ENCODE results near the gene NUDT14.

DNA sequence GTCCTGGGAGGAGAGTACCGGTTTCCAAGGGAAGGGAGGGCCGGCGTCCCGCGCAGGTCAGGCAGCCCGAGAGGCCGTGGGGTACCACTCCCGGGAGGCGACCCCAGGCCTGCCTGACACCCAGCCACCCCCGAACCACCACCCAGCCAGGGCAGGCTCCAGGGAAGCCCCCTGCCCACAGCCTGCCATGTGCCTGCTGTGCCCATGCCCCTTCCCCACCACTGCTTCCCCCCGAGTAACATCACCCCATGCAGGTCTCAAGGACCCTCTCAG lies 2.3 kb downstream of the NUDT14 start:
- TF ChIP-seq CTCF (IDR thresholded peaks at IDR 0.05) (no peak), ZFX (IDR thresholded peaks at IDR 0.05; ENCODE audit: borderline replicate concordance) (no peak)

All from 22Rv1 (cell line).